NT2/D1 (cell line): ENCODE results near the gene IL17RE.

Source experiments
- SUZ12 ChIP-seq: IDR thresholded peaks from 2 replicates; pipeline ENCODE4 v1.6.1; 2011; ENCODE audit not compliant: insufficient read length, insufficient read depth; ENCODE audit errors: extremely low read depth
- ZNF274 ChIP-seq: IDR thresholded peaks from 2 replicates; pipeline ENCODE4 v1.6.1; 2011; ENCODE audit warnings: mild to moderate bottlenecking, low read depth, low read length

- TF ChIP-seq SUZ12 (no peak), ZNF274 (no peak)
Observed at GRCh38 chr3:9932535-9932842, 29.8 kb downstream of the IL17RE start.
